ENCODE measurements around the gene CABCOCO1.

CABCOCO1 gene

GRCh38 chr10:61758433-61758832 is 95.7 kb downstream of the CABCOCO1 start:
- TF ChIP-seq CTCF (IDR thresholded peaks at IDR 0.05; ENCODE audit: insufficient read depth, low read length, missing control alignments), result no peak
- ChIA-PET POLR2A (no interaction called here), CTCF (interaction anchor here (0.7 to 1.4 kb wide), 2 partner anchors 14 to 17 kb away, joined by 3 to 4 read pairs; no protein-coding TSS in a partner anchor)
- DNase-seq (ENCODE audit: low read depth, low spot score), result no peak
- no peak overlapping the region for H3K4me3 ChIP-seq (ENCODE audit: low read depth, low read length)

DNA sequence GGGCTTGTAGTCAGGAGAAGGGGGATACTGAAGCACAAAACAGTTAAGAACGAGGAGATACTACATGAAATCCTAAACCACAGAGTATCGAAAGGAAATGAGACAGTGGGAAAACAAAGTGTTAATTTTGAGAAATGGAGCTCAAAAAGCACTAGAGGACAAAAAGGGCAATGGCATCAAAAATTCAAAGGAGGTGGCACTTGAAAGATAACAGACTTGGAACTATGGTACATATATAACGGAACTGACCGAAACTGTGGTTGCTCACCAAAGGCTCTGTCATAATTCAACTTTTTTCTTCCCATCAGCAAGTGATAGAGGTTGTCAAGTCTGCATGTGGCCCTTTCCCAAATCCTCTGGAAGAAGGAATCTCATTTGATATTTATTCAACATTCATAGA is 97.0 kb downstream of the CABCOCO1 start:
- POLR2A ChIA-PET, result no interaction called here
- DNase-seq (ENCODE audit: low read depth, low spot score), result no peak
- H3K4me3 ChIP-seq (ENCODE audit: low read depth, low read length), result no peak overlapping the region
- CTCF ChIA-PET, result interaction anchor here (1.3 kb wide), 1 partner anchor 9 kb away, joined by 4 read pairs; no protein-coding TSS in a partner anchor
- no peak for TF ChIP-seq CTCF (IDR thresholded peaks at IDR 0.05; ENCODE audit: insufficient read depth, low read length, missing control alignments)

- ChIA-PET CTCF (interaction anchor here (0.8 to 2.6 kb wide), 2 partner anchors 10 to 141 kb away, joined by 3 to 21 read pairs; partner anchors contain the start of gene ARID5B), POLR2A (no interaction called here)
- no peak overlapping the region for H3K4me3 ChIP-seq (ENCODE audit: low read depth, low read length)
- no peak for TF ChIP-seq CTCF (IDR thresholded peaks at IDR 0.05; ENCODE audit: insufficient read depth, low read length, missing control alignments)
- DNase-seq (ENCODE audit: low read depth, low spot score), result peak; percentile 59
These were observed 98.5 kb downstream of the CABCOCO1 start for GRCh38 chr10:61760943-61761824.

DNA sequence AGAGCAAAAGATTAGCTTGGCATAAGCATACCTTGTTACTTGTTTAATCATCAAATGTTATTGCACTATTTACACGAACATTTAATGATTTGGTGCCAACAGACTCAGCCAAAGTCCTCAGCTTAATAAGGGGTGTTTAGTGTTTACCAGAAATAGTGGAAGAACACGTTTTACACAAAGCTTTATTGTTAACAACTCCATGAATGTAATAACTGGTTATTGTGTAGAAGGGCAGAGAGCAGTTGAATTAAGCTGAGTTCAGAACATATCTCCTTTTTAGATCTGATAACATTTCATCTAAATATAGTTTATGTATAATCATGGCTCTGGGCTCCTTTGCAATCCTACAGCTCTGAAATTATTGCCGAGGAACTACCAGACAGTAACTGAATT is 99.1 kb downstream of the CABCOCO1 start:
- POLR2A ChIA-PET, result no interaction called here
- TF ChIP-seq CTCF (IDR thresholded peaks at IDR 0.05; ENCODE audit: insufficient read depth, low read length, missing control alignments), result no peak
- H3K4me3 ChIP-seq (ENCODE audit: low read depth, low read length), result no peak overlapping the region
- CTCF ChIA-PET, result interaction anchor here (0.8 to 2.6 kb wide), 2 partner anchors 11 to 140 kb away, joined by 3 to 21 read pairs; partner anchors contain the start of gene ARID5B
- DNase-seq (ENCODE audit: low read depth, low spot score), result no peak

DNA sequence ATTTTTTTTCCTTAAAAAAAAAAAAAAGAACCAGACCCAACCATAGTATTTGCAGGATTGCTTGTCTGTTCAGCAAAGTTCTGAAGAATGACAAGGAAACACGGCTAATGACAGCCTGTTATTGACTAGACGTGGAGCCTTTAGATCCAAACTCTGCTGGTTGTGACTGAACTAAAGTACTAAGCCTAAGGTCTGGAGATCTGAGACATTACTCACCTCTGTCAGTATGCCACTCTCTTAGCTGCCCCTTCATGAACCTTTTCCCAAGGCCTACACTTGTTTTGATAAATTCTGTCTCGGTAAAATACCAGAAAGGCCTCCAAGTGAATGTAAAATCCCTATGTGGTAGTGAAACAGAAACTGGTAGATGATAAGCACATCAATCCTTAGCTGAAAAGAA is 101.0 kb downstream of the CABCOCO1 start:
- CTCF ChIA-PET, result interaction anchor here (1.3 kb wide), 1 partner anchor 30 kb away, joined by 3 read pairs; no protein-coding TSS in a partner anchor
- H3K4me3 ChIP-seq (ENCODE audit: low read depth, low read length), result no peak overlapping the region
- no peak for TF ChIP-seq CTCF (IDR thresholded peaks at IDR 0.05; ENCODE audit: insufficient read depth, low read length, missing control alignments)
- POLR2A ChIA-PET, result no interaction called here
- no peak for DNase-seq (ENCODE audit: low read depth, low spot score)

- no peak for TF ChIP-seq CTCF (IDR thresholded peaks at IDR 0.05; ENCODE audit: insufficient read depth, low read length, missing control alignments)
- no peak overlapping the region for H3K4me3 ChIP-seq (ENCODE audit: low read depth, low read length)
- POLR2A ChIA-PET, result no interaction called here
- CTCF ChIA-PET, result interaction anchor here (0.9 to 1.1 kb wide), 2 partner anchors 11 to 29 kb away, joined by 4 to 5 read pairs; no protein-coding TSS in a partner anchor
- DNase-seq (ENCODE audit: low read depth, low spot score), result no peak
These were observed 101.8 kb downstream of the CABCOCO1 start for GRCh38 chr10:61764486-61764885.
